H1 (cell line): ENCODE results near the gene HADHB. TPM values are rescaled to one million over a fixed set of nuclear protein-coding genes. Genes with fewer than 3 reads are reported as not detected.

Experiments
- CTCF ChIA-PET: fragments of 300-600 bp; sonication (Branson Sonifier 250); formaldehyde crosslinking; loops from one replicate; lab custom pipeline; 2021; ENCODE audit not compliant: partially characterized antibody; lab: Charles Lee
- POLR2A ChIA-PET: fragments of 300-600 bp; sonication (Branson Sonifier 250); formaldehyde crosslinking; loops from one replicate; lab custom pipeline; 2021; ENCODE audit warnings: inconsistent platforms; ENCODE audit not compliant: partially characterized antibody; lab: Charles Lee
- DNase-seq, 2 experiments: peaks; one replicate each; pipeline versions ENCODE4 v3.0.0 to v3.0.0-alpha.2; 2010 to 2022; ENCODE audit warnings: low spot score in 2 of 2, low read depth in 1 of 2, mixed read lengths in 1 of 2
- FAIRE-seq: peaks from 2 replicates; lab custom pipeline; 2011; peaks lifted over from hg19 to GRCh38; lab: Jason Lieb, UNC
- H2AFZ ChIP-seq: 2 replicates; pipeline ENCODE4 v1.8.1; 2012; ENCODE audit warnings: low read length, inconsistent platforms
- H2AK5ac ChIP-seq: 2 replicates; pipeline ENCODE4 v1.6.1; 2013; ENCODE audit warnings: low read depth, low read length
- H2BK120ac ChIP-seq: replicated peaks from 2 replicates; pipeline ENCODE3; 2013; ENCODE audit warnings: low read depth, low read length, inconsistent platforms
- H2BK12ac ChIP-seq: 2 replicates; pipeline ENCODE4 v1.6.1; 2013; ENCODE audit warnings: low read depth, low read length
- H2BK15ac ChIP-seq: 2 replicates; pipeline ENCODE4 v1.6.1; 2013; ENCODE audit warnings: low read length
- H2BK20ac ChIP-seq: 2 replicates; pipeline ENCODE4 v1.6.1; 2013; ENCODE audit warnings: low read length
- H2BK5ac ChIP-seq: 2 replicates; pipeline ENCODE4 v1.6.1; 2013; ENCODE audit warnings: low read depth, low read length
- H3K14ac ChIP-seq: 2 replicates; pipeline ENCODE4 v1.6.1; 2013; ENCODE audit warnings: inconsistent platforms; ENCODE audit not compliant: insufficient read length
- H3K18ac ChIP-seq: 2 replicates; pipeline ENCODE4 v1.6.1; 2013; ENCODE audit warnings: low read length; ENCODE audit errors: extremely low read depth
- H3K23ac ChIP-seq: 2 replicates; pipeline ENCODE4 v1.6.1; 2013; ENCODE audit warnings: inconsistent platforms; ENCODE audit not compliant: insufficient read length
- H3K23me2 ChIP-seq: 2 replicates; pipeline ENCODE4 v1.6.1; 2013; ENCODE audit warnings: low read depth, low read length
- H3K27ac ChIP-seq: 2 replicates; pipeline ENCODE4 v1.6.1; 2011; ENCODE audit warnings: low read depth, low read length, inconsistent platforms
- H3K27me3 ChIP-seq, 4 experiments: replicated peaks in 1 of 4; 1 replicate in 1 of 4; 2 replicates in 3 of 4; pipeline versions ENCODE4 v1.6.1 to v1.8.1; 2011 to 2013; ENCODE audit warnings: low read length in 3 of 4, mild to moderate bottlenecking in 3 of 4, inconsistent platforms in 2 of 4, mixed read lengths in 2 of 4, moderate library complexity in 1 of 4; ENCODE audit not compliant: control insufficient read depth in 3 of 4, insufficient read depth in 3 of 4; ENCODE audit errors: extremely low read depth in 1 of 4
- H3K36me3 ChIP-seq, 4 experiments: 2 replicates each; pipeline versions ENCODE4 v1.6.1 to v1.8.1; 2011 to 2013; ENCODE audit warnings: mild to moderate bottlenecking in 4 of 4, low read length in 3 of 4, moderate library complexity in 2 of 4, control low read depth in 1 of 4, inconsistent platforms in 1 of 4; ENCODE audit not compliant: insufficient read depth in 4 of 4, control insufficient read depth in 2 of 4
- H3K4ac ChIP-seq: replicated peaks from 2 replicates; pipeline ENCODE3; 2013; ENCODE audit warnings: low read length, low read depth, mixed read lengths, inconsistent platforms; ENCODE audit not compliant: insufficient read length
- H3K4me1 ChIP-seq, 4 experiments: replicated peaks in 1 of 4; 1 replicate in 1 of 4; 2 replicates in 3 of 4; pipeline versions ENCODE4 v1.6.1 to v1.8.1; 2011 to 2013; ENCODE audit warnings: low read length in 3 of 4, inconsistent platforms in 2 of 4, mixed read lengths in 1 of 4; ENCODE audit not compliant: insufficient read depth in 4 of 4, control insufficient read depth in 3 of 4
- H3K4me2 ChIP-seq, 2 experiments: 2 replicates each; pipeline versions ENCODE4 v1.6.1 to v1.8.1; 2011 to 2013; ENCODE audit warnings: low read depth in 2 of 2, low read length in 2 of 2, control low read depth in 1 of 2, inconsistent platforms in 1 of 2, mild to moderate bottlenecking in 1 of 2; ENCODE audit not compliant: insufficient read depth in 1 of 2
- H3K4me3 ChIP-seq, 4 experiments: fragments of 200-600, 300-600 bp in 1 of 4; sonication (generic), shearing (Covaris generic), sonication (Bioruptor Twin) in 1 of 4; 2 replicates each; pipeline versions ENCODE4 v1.5.1 to v1.8.1; 2011 to 2016; ENCODE audit warnings: low read length in 4 of 4, low read depth in 3 of 4, control low read depth in 2 of 4, inconsistent platforms in 2 of 4, mild to moderate bottlenecking in 2 of 4, mixed read lengths in 1 of 4, moderate library complexity in 1 of 4; ENCODE audit not compliant: insufficient read depth in 2 of 4; ENCODE audit errors: extremely low read depth in 1 of 4
- H3K56ac ChIP-seq: replicated peaks from 2 replicates; pipeline ENCODE3; 2013; ENCODE audit warnings: low read depth, mild to moderate bottlenecking, mixed read lengths, low read length, inconsistent platforms; ENCODE audit not compliant: insufficient read length
- H3K79me1 ChIP-seq: 2 replicates; pipeline ENCODE4 v1.6.1; 2013; ENCODE audit warnings: low read depth, low read length, control low read depth
- H3K79me2 ChIP-seq, 2 experiments: 2 replicates each; pipeline versions ENCODE4 v1.6.1 to v1.8.1; 2012 to 2013; ENCODE audit warnings: low read length in 2 of 2, mild to moderate bottlenecking in 2 of 2, inconsistent platforms in 1 of 2; ENCODE audit not compliant: insufficient read depth in 2 of 2, control insufficient read depth in 1 of 2
- H3K9ac ChIP-seq, 4 experiments: replicated peaks in 1 of 4; 1 replicate in 1 of 4; 2 replicates in 3 of 4; pipeline versions ENCODE4 v1.6.1 to v1.8.1; 2011 to 2013; ENCODE audit warnings: low read depth in 3 of 4, low read length in 3 of 4, control low read depth in 2 of 4, mild to moderate bottlenecking in 2 of 4, moderate library complexity in 2 of 4, inconsistent platforms in 1 of 4; ENCODE audit errors: extremely low read depth in 1 of 4
- H3K9me3 ChIP-seq, 2 experiments: 2 replicates each; pipeline versions ENCODE4 v1.6.1 to v1.8.1; 2012 to 2013; ENCODE audit warnings: mild to moderate bottlenecking in 2 of 2, moderate library complexity in 2 of 2, control low read depth in 1 of 2, inconsistent platforms in 1 of 2, low read depth in 1 of 2, low read length in 1 of 2, mixed read lengths in 1 of 2; ENCODE audit not compliant: insufficient read depth in 2 of 2
- H4K20me1 ChIP-seq, 2 experiments: replicated peaks in 1 of 2; 2 replicates each; pipeline versions ENCODE3 to v1.8.1; 2011 to 2013; ENCODE audit warnings: inconsistent platforms in 2 of 2, low read length in 2 of 2, mild to moderate bottlenecking in 1 of 2; ENCODE audit not compliant: insufficient read depth in 2 of 2, control insufficient read depth in 1 of 2
- H4K5ac ChIP-seq: 2 replicates; pipeline ENCODE4 v1.6.1; 2013; ENCODE audit warnings: low read length, low read depth, mixed read lengths, inconsistent platforms; ENCODE audit not compliant: insufficient read length
- H4K8ac ChIP-seq: 2 replicates; pipeline ENCODE4 v1.8.0; 2013; ENCODE audit warnings: mild to moderate bottlenecking, moderate library complexity, low read length, inconsistent platforms; ENCODE audit not compliant: insufficient read depth; ENCODE audit errors: extremely low read depth
- H4K91ac ChIP-seq: replicated peaks from 2 replicates; pipeline ENCODE3; 2013; ENCODE audit warnings: low read length, mixed read lengths, inconsistent platforms; ENCODE audit not compliant: insufficient read length
- CBX8 ChIP-seq: fragments of 300-800, 300-1000 bp; sonication (generic); IDR thresholded peaks from 2 replicates; pipeline ENCODE4 v1.7.1; 2016; ENCODE audit warnings: low read depth, low read length, borderline replicate concordance
- EGR1 ChIP-seq: IDR thresholded peaks from 2 replicates; pipeline ENCODE4 v1.6.1; 2011; ENCODE audit warnings: low read depth, low read length, borderline replicate concordance
- GABPA ChIP-seq: IDR thresholded peaks from 2 replicates; pipeline ENCODE4 v1.6.1; 2011; ENCODE audit warnings: mild to moderate bottlenecking, low read length, moderate library complexity, borderline replicate concordance; ENCODE audit not compliant: insufficient read depth
- MAFK ChIP-seq: IDR thresholded peaks from 2 replicates; pipeline ENCODE4 v1.6.1; 2012; ENCODE audit warnings: low read depth, mild to moderate bottlenecking, improper control_type of control experiment, low read length
- NRF1 ChIP-seq: IDR thresholded peaks from 2 replicates; pipeline ENCODE4 v1.6.1; 2011; ENCODE audit warnings: mild to moderate bottlenecking, low read depth, low read length, improper control_type of control experiment
- PHF8 ChIP-seq: fragments of 200-600 bp; sonication (generic); conservative IDR thresholded peaks from 2 replicates; pipeline ENCODE4 v1.7.1; 2012; ENCODE audit warnings: low read depth, mild to moderate bottlenecking, inconsistent platforms, low read length, moderate library complexity
- RBBP5 ChIP-seq: IDR thresholded peaks from 2 replicates; pipeline ENCODE4 v1.7.1; 2012; ENCODE audit warnings: low read depth, mild to moderate bottlenecking, inconsistent platforms, low read length, moderate library complexity, borderline replicate concordance
- SP1 ChIP-seq: IDR thresholded peaks from 2 replicates; pipeline ENCODE4 v1.6.1; 2011; ENCODE audit warnings: low read depth, low read length
- SUZ12 ChIP-seq: fragments of 200-600 bp; sonication (generic); IDR thresholded peaks from 2 replicates; pipeline ENCODE4 v1.6.1; 2012; ENCODE audit warnings: mild to moderate bottlenecking, inconsistent platforms, low read length, moderate library complexity, mixed read lengths
- WGBS, 2 experiments: shearing (Covaris generic) in 1 of 2; methylation state at CpG; one replicate each; pipeline versions ENCODE4 v1.1.6 to v1.1.7; 2013 to 2015; ENCODE audit warnings: low lambda C conversion rate in 2 of 2, mixed read lengths in 2 of 2, inconsistent platforms in 1 of 2, low coverage in 1 of 2, missing lambda C conversion rate in 1 of 2; ENCODE audit not compliant: insufficient replicate concordance in 2 of 2, insufficient coverage in 1 of 2, insufficient read length in 1 of 2; ENCODE audit errors: extremely low coverage in 1 of 2, missing lambda C conversion rate in 1 of 2; 5-methylcytosine and 5-hydroxymethylcytosine counted together
- polyA plus RNA-seq, 7 experiments: library from polyadenylated mRNA; depleted of rRNA in 3 of 7; stranded (reverse) in 5 of 7; unstranded in 2 of 7; fragments of >200 nt in 5 of 7; fragments of 200-250 nt in 2 of 7; gene quantifications; 1 replicate in 5 of 7; 2 replicates in 1 of 7; 4 replicates in 1 of 7; pipeline versions ENCODE4 v1.2.1 to v1.2.3, GENCODE V29; 2011 to 2013; ENCODE audit warnings: missing spikeins in 2 of 7, mixed read lengths in 2 of 7
- total RNA-seq: library from RNA; stranded (reverse); fragmentation: NEBNext Ultra II Directional; extraction: Animal tissue kit (Norgen Biotek cat#: 25700); gene quantifications from 2 replicates; pipeline ENCODE4 v1.2.1, GENCODE V29; 2021
- TF ChIP-seq, protein P1 (sequence below), 3 experiments: IDR thresholded peaks; 1 replicate in 2 of 3; 2 replicates in 1 of 3; pipeline versions ENCODE4 v1.5.1 to v1.6.1; 2011; ENCODE audit warnings: low read length in 3 of 3, mild to moderate bottlenecking in 3 of 3, inconsistent platforms in 2 of 3, low read depth in 1 of 3, moderate library complexity in 1 of 3; ENCODE audit not compliant: insufficient read depth in 1 of 3; ENCODE audit errors: control extremely low read depth in 1 of 3
- TF ChIP-seq, protein P2 (sequence below): IDR thresholded peaks from 2 replicates; pipeline ENCODE4 v1.6.1; 2012; ENCODE audit warnings: inconsistent platforms

The HADHB gene
- total and polyA plus RNA-seq, 2 of the 8 experiments (the other 6 are each of a cell fraction or from before 2014, with no cell fraction given): 47.7 to 52.3 TPM

DNA sequence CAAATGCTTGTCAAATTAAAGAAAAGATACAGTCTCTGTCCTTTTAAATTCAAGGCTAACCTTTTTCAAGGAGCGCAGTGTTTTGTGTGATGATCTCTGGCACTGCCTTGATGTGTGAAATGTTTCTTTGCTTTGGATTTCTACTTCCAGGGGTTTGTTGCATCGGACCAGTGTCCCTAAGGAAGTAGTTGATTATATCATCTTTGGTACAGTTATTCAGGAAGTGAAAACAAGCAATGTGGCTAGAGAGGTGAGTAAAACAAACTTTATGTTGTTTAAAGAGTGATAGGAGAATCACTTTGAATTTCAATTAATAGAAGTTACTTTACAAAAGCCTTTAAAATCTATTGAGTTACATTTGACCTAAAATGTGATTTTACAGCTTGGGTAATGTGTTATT is 28.8 kb downstream of the HADHB start:
- no peak overlapping the region for H4K91ac ChIP-seq
- H3K4ac ChIP-seq: no peak overlapping the region
- H2BK15ac ChIP-seq: no peak overlapping the region
- H4K20me1 ChIP-seq: peaks cover 0 to 2% of the 10 kb centered on the region in 2 experiments
- peaks cover 0 to 1% (median 0%) of the 10 kb centered on the region in 4 experiments; a peak in 1 of 7 replicates for H3K27me3 ChIP-seq
- no peak overlapping the region for H3K4me2 ChIP-seq
- H2AFZ ChIP-seq: no peak overlapping the region
- H3K79me2 ChIP-seq: no peaks in the 10 kb centered on the region
- H2BK5ac ChIP-seq: no peak overlapping the region
- H3K56ac ChIP-seq: no peak overlapping the region
- no peak overlapping the region for H4K8ac ChIP-seq
- H3K4me3 ChIP-seq: no peak overlapping the region
- no peaks in the 10 kb centered on the region for H3K79me1 ChIP-seq
- no peak overlapping the region for H3K18ac ChIP-seq
- no peak overlapping the region for H3K27ac ChIP-seq
- no peak overlapping the region for H2BK12ac ChIP-seq
- no peaks in the 10 kb centered on the region for H3K9me3 ChIP-seq
- no peak overlapping the region for H2BK120ac ChIP-seq
- FAIRE-seq (no peak), DNase-seq (no peak)
- no peak overlapping the region for H2BK20ac ChIP-seq
- H3K23ac ChIP-seq: no peak overlapping the region
- H4K5ac ChIP-seq: no peak overlapping the region
- H3K23me2 ChIP-seq: no peaks in the 10 kb centered on the region
- no peak overlapping the region for H2AK5ac ChIP-seq
- WGBS, 2 experiments: 84% methylated on average over 2 of the region's 2 CpGs; no CpG with 5 or more reads in 1 of the 2 experiments
- no peak overlapping the region for H3K14ac ChIP-seq
- ChIA-PET POLR2A (interaction anchor here (0.9 kb wide), 1 partner anchor 10 kb away, joined by 4 read pairs; no protein-coding TSS in a partner anchor), CTCF (no interaction called here)
- no peaks in the 10 kb centered on the region for H3K4me1 ChIP-seq
- no peak overlapping the region for H3K9ac ChIP-seq
- H3K36me3 ChIP-seq: peaks cover 4 to 16% (median 11%) of the 10 kb centered on the region in 4 experiments; a peak in 7 of 8 replicates
- TF ChIP-seq, protein P1, sequence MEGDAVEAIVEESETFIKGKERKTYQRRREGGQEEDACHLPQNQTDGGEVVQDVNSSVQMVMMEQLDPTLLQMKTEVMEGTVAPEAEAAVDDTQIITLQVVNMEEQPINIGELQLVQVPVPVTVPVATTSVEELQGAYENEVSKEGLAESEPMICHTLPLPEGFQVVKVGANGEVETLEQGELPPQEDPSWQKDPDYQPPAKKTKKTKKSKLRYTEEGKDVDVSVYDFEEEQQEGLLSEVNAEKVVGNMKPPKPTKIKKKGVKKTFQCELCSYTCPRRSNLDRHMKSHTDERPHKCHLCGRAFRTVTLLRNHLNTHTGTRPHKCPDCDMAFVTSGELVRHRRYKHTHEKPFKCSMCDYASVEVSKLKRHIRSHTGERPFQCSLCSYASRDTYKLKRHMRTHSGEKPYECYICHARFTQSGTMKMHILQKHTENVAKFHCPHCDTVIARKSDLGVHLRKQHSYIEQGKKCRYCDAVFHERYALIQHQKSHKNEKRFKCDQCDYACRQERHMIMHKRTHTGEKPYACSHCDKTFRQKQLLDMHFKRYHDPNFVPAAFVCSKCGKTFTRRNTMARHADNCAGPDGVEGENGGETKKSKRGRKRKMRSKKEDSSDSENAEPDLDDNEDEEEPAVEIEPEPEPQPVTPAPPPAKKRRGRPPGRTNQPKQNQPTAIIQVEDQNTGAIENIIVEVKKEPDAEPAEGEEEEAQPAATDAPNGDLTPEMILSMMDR (IDR thresholded peaks at IDR 0.05; ENCODE audit: control extremely low read depth in 1 of 3, insufficient read depth in 1 of 3, low read depth in 1 of 3, low read length in 3 of 3): no peak
- TF ChIP-seq SUZ12: no peak
- TF ChIP-seq CBX8: no peak
- TF ChIP-seq RBBP5: no peak
- TF ChIP-seq GABPA: no peak
- TF ChIP-seq MAFK: no peak
- TF ChIP-seq, protein P2, sequence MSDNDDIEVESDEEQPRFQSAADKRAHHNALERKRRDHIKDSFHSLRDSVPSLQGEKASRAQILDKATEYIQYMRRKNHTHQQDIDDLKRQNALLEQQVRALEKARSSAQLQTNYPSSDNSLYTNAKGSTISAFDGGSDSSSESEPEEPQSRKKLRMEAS: no peak
- TF ChIP-seq EGR1: no peak
- no peak for TF ChIP-seq SP1
- no peak for TF ChIP-seq PHF8
- TF ChIP-seq NRF1: no peak
